HepG2 (cell line): ENCODE results near the gene RHOC. TPM values are rescaled to one million over a fixed set of nuclear protein-coding genes. Genes with fewer than 3 reads are reported as not detected.

ENCODE experiments used
- ATF6 ChIP-seq: sonication (generic); formaldehyde crosslinking; conservative IDR thresholded peaks from 2 replicates; pipeline ENCODE4 v1.4.0; 2020; ENCODE audit warnings: missing genetic modification reagents
- ELF1 ChIP-seq: sonication (generic); formaldehyde crosslinking; IDR thresholded peaks from 2 replicates; pipeline ENCODE4 v1.4.0; 2020; ENCODE audit warnings: missing genetic modification reagents
- FOXA1 ChIP-seq, 2 experiments: fragments of 450-650 bp in 1 of 2; sonication (generic) in 1 of 2; formaldehyde crosslinking in 1 of 2; IDR thresholded peaks; 2 replicates each; pipeline versions ENCODE4 v1.4.0 to v1.6.1; 2016 to 2020; ENCODE audit warnings: missing genetic modification reagents in 1 of 2
- GTF3A ChIP-seq: sonication (generic); formaldehyde crosslinking; conservative IDR thresholded peaks from 2 replicates; pipeline ENCODE4 v1.4.0; 2020; ENCODE audit warnings: mild to moderate bottlenecking, missing genetic modification reagents
- HDAC1 ChIP-seq: sonication (generic); formaldehyde crosslinking; IDR thresholded peaks from 2 replicates; pipeline ENCODE4 v1.5.1; 2020; ENCODE audit warnings: mild to moderate bottlenecking, missing genetic modification reagents
- HNRNPUL1 ChIP-seq: fragments of 200-400 bp; formaldehyde crosslinking; IDR thresholded peaks from 2 replicates; pipeline ENCODE4 v1.6.1; 2017; ENCODE audit warnings: low read depth, mild to moderate bottlenecking, low read length, moderate library complexity
- IRF2 ChIP-seq: IDR thresholded peaks from 2 replicates; pipeline ENCODE4 v1.6.1; 2018; ENCODE audit warnings: missing genetic modification reagents, missing compliant biosample characterization
- LCORL ChIP-seq, 2 experiments: fragments of 450-650 bp in 1 of 2; sonication (generic) in 1 of 2; formaldehyde crosslinking in 1 of 2; IDR thresholded peaks; 2 replicates each; pipeline versions ENCODE4 v1.5.0 to v1.6.1; 2017 to 2020; ENCODE audit warnings: antibody characterized with exemption in 1 of 2, missing genetic modification reagents in 1 of 2
- LRRFIP1 ChIP-seq: sonication (generic); formaldehyde crosslinking; conservative IDR thresholded peaks from 2 replicates; pipeline ENCODE4 v1.4.0; 2020; ENCODE audit warnings: missing genetic modification reagents
- MEIS1 ChIP-seq: sonication (generic); formaldehyde crosslinking; IDR thresholded peaks from 2 replicates; pipeline ENCODE4 v1.9.0; 2021; ENCODE audit warnings: mild to moderate bottlenecking, missing genetic modification reagents, moderate library complexity, borderline replicate concordance
- NFATC3 ChIP-seq: sonication (generic); formaldehyde crosslinking; IDR thresholded peaks from 2 replicates; pipeline ENCODE4 v1.5.1; 2020; ENCODE audit warnings: mild to moderate bottlenecking, missing genetic modification reagents
- PBX3 ChIP-seq: sonication (generic); formaldehyde crosslinking; IDR thresholded peaks from 2 replicates; pipeline ENCODE4 v1.8.1; 2023; ENCODE audit warnings: missing genetic modification reagents, inconsistent platforms, borderline replicate concordance
- PPARG ChIP-seq: conservative IDR thresholded peaks from 2 replicates; pipeline ENCODE4 v1.6.1; 2016; ENCODE audit warnings: missing biosample characterization, missing genetic modification reagents
- RCOR2 ChIP-seq: IDR thresholded peaks from 2 replicates; pipeline ENCODE4 v1.6.1; 2016; ENCODE audit warnings: missing biosample characterization, missing genetic modification reagents
- SAP130 ChIP-seq: IDR thresholded peaks from 2 replicates; pipeline ENCODE4 v1.6.1; 2016; ENCODE audit warnings: low read depth
- TARDBP ChIP-seq: sonication (generic); formaldehyde crosslinking; IDR thresholded peaks from 2 replicates; pipeline ENCODE4 v1.8.0; 2022; ENCODE audit warnings: mild to moderate bottlenecking, missing genetic modification reagents
- U2AF2 ChIP-seq: fragments of 200-400 bp; formaldehyde crosslinking; IDR thresholded peaks from 2 replicates; pipeline ENCODE4 v1.6.1; 2017; ENCODE audit warnings: low read depth, mild to moderate bottlenecking, low read length
- XRCC5 ChIP-seq: fragments of 200-400 bp; formaldehyde crosslinking; optimal IDR thresholded peaks from 2 replicates; pipeline ENCODE3; 2017; ENCODE audit warnings: mild to moderate bottlenecking, low read length
- ZFP82 ChIP-seq: sonication (generic); formaldehyde crosslinking; IDR thresholded peaks from 2 replicates; pipeline ENCODE4 v1.5.1; 2020; ENCODE audit warnings: mild to moderate bottlenecking, missing genetic modification reagents, borderline replicate concordance
- ZNF274 ChIP-seq: sonication (generic); formaldehyde crosslinking; IDR thresholded peaks from 2 replicates; pipeline ENCODE4 v1.5.1; 2020; ENCODE audit warnings: mild to moderate bottlenecking, missing genetic modification reagents
- ZNF430 ChIP-seq: sonication (generic); formaldehyde crosslinking; IDR thresholded peaks from 2 replicates; pipeline ENCODE4 v1.9.0; 2021; ENCODE audit warnings: mild to moderate bottlenecking, missing genetic modification reagents
- ZNF543 ChIP-seq: sonication (generic); formaldehyde crosslinking; IDR thresholded peaks from 2 replicates; pipeline ENCODE4 v1.4.0; 2020; ENCODE audit warnings: mild to moderate bottlenecking, missing genetic modification reagents
- ZNF598 ChIP-seq: sonication (generic); formaldehyde crosslinking; IDR thresholded peaks from 2 replicates; pipeline ENCODE4 v1.5.1; 2020; ENCODE audit warnings: mild to moderate bottlenecking, missing genetic modification reagents, borderline replicate concordance
- ZNF614 ChIP-seq: IDR thresholded peaks from 2 replicates; pipeline ENCODE4 v1.6.1; 2018; ENCODE audit warnings: missing biosample characterization, missing genetic modification reagents, inconsistent platforms, borderline replicate concordance
- ZNF749 ChIP-seq: sonication (generic); formaldehyde crosslinking; IDR thresholded peaks from 2 replicates; pipeline ENCODE4 v1.8.0; 2022; ENCODE audit warnings: mild to moderate bottlenecking, missing genetic modification reagents, moderate library complexity, borderline replicate concordance
- ZNF879 ChIP-seq: sonication (generic); formaldehyde crosslinking; IDR thresholded peaks from 2 replicates; pipeline ENCODE4 v1.8.1; 2023; ENCODE audit warnings: missing genetic modification reagents
- polyA plus RNA-seq, 8 experiments: library from polyadenylated mRNA; depleted of rRNA in 3 of 8; stranded (reverse) in 7 of 8; unstranded in 1 of 8; fragments of >200 nt; fragmentation: Illumina TruSeq in 4 of 8; extraction: Trizol in 4 of 8; gene quantifications; 2 replicates each; pipeline versions ENCODE4 v1.2.1 to v1.2.3, GENCODE V29; 2011 to 2016; ENCODE audit warnings: low read depth in 4 of 8, missing spikeins in 1 of 8, mixed read lengths in 1 of 8; ENCODE audit not compliant: insufficient read depth in 1 of 8
- total RNA-seq, 5 experiments: library from RNA; depleted of rRNA; stranded (reverse); fragments of >200 nt; fragmentation: Illumina TruSeq; extraction: Trizol; gene quantifications; 2 replicates each; pipeline ENCODE4 v1.2.3, GENCODE V29; 2016; ENCODE audit warnings: low read depth in 1 of 5

RHOC gene
- total and polyA plus RNA-seq, 2 of the 13 experiments (the other 11 are each of a cell fraction or from before 2014, with no cell fraction given), result 64.3 to 182 TPM

GRCh38 chr1:112674986-112675727, 31.8 kb downstream of the RHOC start (continued):
- TF ChIP-seq ATF6 (CRISPR knock-in tag) (no peak), TARDBP (CRISPR knock-in tag) (no peak), SAP130 (CRISPR knock-in tag) (peak; percentile 31; the same call in 1 of the 2 replicates), GTF3A (no peak), ELF1 (no peak), PBX3 (CRISPR knock-in tag) (no peak), HDAC1 (CRISPR knock-in tag) (no peak), ZNF614 (CRISPR knock-in tag) (no peak), ZNF274 (CRISPR knock-in tag) (no peak), ZNF879 (CRISPR knock-in tag) (no peak), ZFP82 (CRISPR knock-in tag) (no peak), XRCC5 (peak; percentile 16), ZNF598 (CRISPR knock-in tag) (no peak), LCORL (IDR thresholded peaks at IDR 0.05) (no peak), LCORL (CRISPR knock-in tag; IDR thresholded peaks at IDR 0.05) (no peak), RCOR2 (CRISPR knock-in tag) (no peak), ZNF749 (CRISPR knock-in tag) (no peak; the same call in 1 of the 2 replicates), HNRNPUL1 (no peak), ZNF430 (CRISPR knock-in tag) (peak; percentile 64; the same call in 1 of the 2 replicates), ZNF543 (CRISPR knock-in tag) (no peak), PPARG (no peak), U2AF2 (no peak), NFATC3 (CRISPR knock-in tag) (no peak), MEIS1 (no peak), FOXA1 (IDR thresholded peaks at IDR 0.05) (no peak), FOXA1 (CRISPR knock-in tag; IDR thresholded peaks at IDR 0.05) (no peak), IRF2 (CRISPR knock-in tag) (no peak), LRRFIP1 (CRISPR knock-in tag) (no peak)
